Endothelial cell of umbilical vein (primary cell): ENCODE measurements around the gene SIGMAR1. TPM values are rescaled to one million over a fixed set of nuclear protein-coding genes. Genes with fewer than 3 reads are reported as not detected.

Experiments
- BruUV-seq: library from RNA; stranded (reverse); fragments of 400-500 nt; replicated peaks from 2 replicates; lab custom pipeline; 2021; lab: Mats Ljungman, UMichigan
- CTCF ChIA-PET: fragments of 300-600, 350-600 bp; sonication (Branson Sonifier 250); formaldehyde crosslinking; loops from one replicate; lab custom pipeline; 2021; ENCODE audit warnings: antibody characterized with exemption, inconsistent platforms; lab: Charles Lee
- POLR2A ChIA-PET: fragments of 300-600, 350-600 bp; sonication (Branson Sonifier 250); formaldehyde crosslinking; loops from one replicate; lab custom pipeline; 2021; ENCODE audit warnings: antibody characterized with exemption, inconsistent platforms; lab: Charles Lee
- DNase-seq: peaks from one replicate; pipeline ENCODE4 v3.0.0-alpha.2; 2011; ENCODE audit warnings: low read depth, low spot score
- FAIRE-seq: peaks from 2 replicates; lab custom pipeline; 2011; peaks lifted over from hg19 to GRCh38; lab: Jason Lieb, UNC
- H2AFZ ChIP-seq: 2 replicates; pipeline ENCODE4 v1.6.0; 2012; ENCODE audit warnings: low read depth, low read length, control low read depth, inconsistent platforms
- H3K27ac ChIP-seq: 2 replicates; pipeline ENCODE4 v1.5.1; 2011; ENCODE audit warnings: low read depth, mild to moderate bottlenecking, control low read depth, low read length, moderate library complexity; ENCODE audit not compliant: insufficient read depth
- H3K27me3 ChIP-seq, 2 experiments: 2 replicates each; pipeline versions ENCODE4 v1.6.0 to v1.6.1; 2011; ENCODE audit warnings: low read length in 2 of 2, mixed read lengths in 1 of 2; ENCODE audit not compliant: control insufficient read depth in 2 of 2, insufficient read depth in 2 of 2
- H3K36me3 ChIP-seq, 2 experiments: 2 replicates in 1 of 2; 3 replicates in 1 of 2; pipeline ENCODE4 v1.5.1; 2011; ENCODE audit warnings: low read length in 2 of 2, mild to moderate bottlenecking in 1 of 2, moderate library complexity in 1 of 2; ENCODE audit not compliant: control insufficient read depth in 2 of 2, insufficient read depth in 2 of 2; ENCODE audit errors: extremely low read depth in 1 of 2
- H3K4me1 ChIP-seq: 3 replicates; pipeline ENCODE4 v1.5.1; 2011; ENCODE audit warnings: mild to moderate bottlenecking, low read length; ENCODE audit not compliant: control insufficient read depth, insufficient read depth; ENCODE audit errors: extremely low read depth
- H3K4me2 ChIP-seq: 2 replicates; pipeline ENCODE4 v1.6.1; 2011; ENCODE audit warnings: low read length, control low read depth, mixed read lengths; ENCODE audit not compliant: insufficient read depth
- H3K4me3 ChIP-seq, 3 experiments: fragments of 200-600 bp in 1 of 3; sonication (generic), shearing (Covaris generic) in 1 of 3; replicated peaks in 1 of 3; 2 replicates each; pipeline ENCODE4 v1.5.1; 2011 to 2016; ENCODE audit warnings: control low read depth in 3 of 3, low read length in 3 of 3, mild to moderate bottlenecking in 2 of 3, inconsistent platforms in 1 of 3, low read depth in 1 of 3, moderate library complexity in 1 of 3; ENCODE audit not compliant: insufficient read depth in 1 of 3
- H3K79me2 ChIP-seq: 2 replicates; pipeline ENCODE4 v1.6.0; 2012; ENCODE audit warnings: low read length, inconsistent platforms; ENCODE audit not compliant: control insufficient read depth, insufficient read depth
- H3K9ac ChIP-seq: replicated peaks from 2 replicates; pipeline ENCODE3; 2011; ENCODE audit warnings: low read length, control low read depth; ENCODE audit not compliant: insufficient read depth; ENCODE audit errors: extremely low read depth
- H3K9me1 ChIP-seq: replicated peaks from 3 replicates; pipeline ENCODE4 v1.6.0; 2011; ENCODE audit warnings: mild to moderate bottlenecking, low read length; ENCODE audit not compliant: control insufficient read depth, insufficient read depth; ENCODE audit errors: extremely low read depth
- H3K9me3 ChIP-seq: replicated peaks from 2 replicates; pipeline ENCODE4 v1.5.1; 2012; ENCODE audit warnings: low read length, inconsistent platforms; ENCODE audit not compliant: control insufficient read depth, insufficient read depth
- H4K20me1 ChIP-seq: replicated peaks from 2 replicates; pipeline ENCODE3; 2011; ENCODE audit warnings: mild to moderate bottlenecking, low read length; ENCODE audit not compliant: control insufficient read depth, insufficient read depth; ENCODE audit errors: extremely low read depth
- EZH2 ChIP-seq: IDR thresholded peaks from 2 replicates; pipeline ENCODE4 v1.6.1; 2012; ENCODE audit warnings: borderline replicate concordance, low read depth, mild to moderate bottlenecking, moderate library complexity, low read length, inconsistent platforms; ENCODE audit not compliant: severe bottlenecking
- FOS ChIP-seq: IDR thresholded peaks from 2 replicates; pipeline ENCODE4 v1.6.1; 2011; ENCODE audit warnings: mild to moderate bottlenecking, low read length, moderate library complexity, borderline replicate concordance; ENCODE audit not compliant: insufficient read depth
- GATA2 ChIP-seq: IDR thresholded peaks from 2 replicates; pipeline ENCODE4 v1.7.0; 2011; ENCODE audit warnings: low read depth, mild to moderate bottlenecking, moderate library complexity, mixed read lengths, low read length; ENCODE audit not compliant: insufficient read length, insufficient read depth
- JUN ChIP-seq: IDR thresholded peaks from 2 replicates; pipeline ENCODE4 v1.6.1; 2011; ENCODE audit warnings: borderline replicate concordance, low read depth; ENCODE audit not compliant: insufficient read length, insufficient read depth
- MYC ChIP-seq: IDR thresholded peaks from one replicate; pipeline ENCODE4 v1.6.1; 2011; ENCODE audit warnings: mild to moderate bottlenecking, low read depth, low read length
- POLR2A ChIP-seq: IDR thresholded peaks from 2 replicates; pipeline ENCODE4 v1.6.1; 2012; ENCODE audit warnings: low read depth, mild to moderate bottlenecking, control low read depth, low read length
- POLR2AphosphoS5 ChIP-seq: IDR thresholded peaks from 2 replicates; pipeline ENCODE4 v1.6.1; 2012; ENCODE audit warnings: low read depth, mild to moderate bottlenecking, control low read depth, low read length, moderate library complexity; ENCODE audit not compliant: insufficient read depth
- dilution Hi-C: fragments of 300-500 bp; cut with MboI; formaldehyde crosslinking; loops from one replicate; pipeline ENCODE4 v1.15.0; 2019; ENCODE audit warnings: low sequenced_read_pairs; ENCODE audit not compliant: extremely low pct_ligation_motif_present
- intact Hi-C: fragments of 100-400 bp; cut with micrococcal nuclease; formaldehyde crosslinking; loops from one replicate; pipeline ENCODE4 v1.10.0; 2022
- polyA plus RNA-seq, 4 experiments: library from polyadenylated mRNA; depleted of rRNA in 3 of 4; stranded (reverse) in 3 of 4; unstranded in 1 of 4; fragments of >200 nt; gene quantifications; 2 replicates each; pipeline versions ENCODE4 v1.2.1 to v1.2.3, GENCODE V29; 2011 to 2012; ENCODE audit warnings: missing spikeins in 1 of 4
- total RNA-seq: library from RNA; stranded (reverse); gene quantifications from 2 replicates; pipeline ENCODE4 v1.2.3, GENCODE V29; 2021
- TF ChIP-seq, protein P1 (sequence below), 2 donors: IDR thresholded peaks; 1 replicate in 1 of 2; 2 replicates in 1 of 2; pipeline ENCODE4 v1.5.1; 2011; ENCODE audit warnings: low read length in 2 of 2, mild to moderate bottlenecking in 2 of 2, moderate library complexity in 2 of 2, control low read depth in 1 of 2, inconsistent platforms in 1 of 2, low read depth in 1 of 2; ENCODE audit not compliant: insufficient read depth in 1 of 2; ENCODE audit errors: extremely low read depth in 1 of 2
- TF ChIP-seq, protein P2 (sequence below): IDR thresholded peaks from 2 replicates; pipeline ENCODE4 v1.6.1; 2011; ENCODE audit not compliant: insufficient read depth, insufficient read length

Gene SIGMAR1
- total and polyA plus RNA-seq, 2 donors (not counting 3 experiments of a cell fraction or from before 2014, with no cell fraction given), result 78.4 to 81.2 TPM

DNA sequence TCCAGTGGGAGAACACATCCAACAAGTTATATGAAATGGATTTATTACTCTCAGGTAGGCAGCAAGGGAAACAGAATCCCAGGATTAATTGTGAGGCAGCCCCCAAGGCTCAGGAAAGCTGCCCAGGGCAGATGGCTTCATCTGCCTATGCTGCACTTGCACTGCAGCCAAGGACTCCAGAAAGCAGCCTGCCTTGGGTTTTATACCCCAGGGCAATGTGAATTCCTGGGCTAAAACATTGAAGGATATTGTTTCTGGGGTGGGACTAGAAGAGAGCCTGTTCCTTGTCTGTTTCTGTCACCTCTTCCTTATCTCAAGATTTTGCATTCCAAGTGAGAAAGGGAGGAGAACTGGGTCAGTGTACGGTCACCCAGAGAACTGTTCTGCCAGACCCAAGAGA is 33.7 kb upstream of the SIGMAR1 start:
- ChIA-PET POLR2A (no interaction called here), CTCF (interaction anchor here (1.4 kb wide), 1 partner anchor 31 kb away, joined by 9 read pairs; no protein-coding TSS in a partner anchor)
- intact Hi-C loops, result loop anchor here (10.0 kb wide), 1 partner anchor 313 kb away; the partner anchor contains the start of gene DNAJB5
- DNase-seq (no peak), FAIRE-seq (no peak)
- Histone ChIP-seq H3K27me3 (no peaks in the 10 kb centered on the region), H3K4me2 (no peak overlapping the region), H3K27ac (no peak overlapping the region), H3K9me3 (no peaks in the 10 kb centered on the region), H3K9ac (no peak overlapping the region), H3K9me1 (no peaks in the 10 kb centered on the region), H3K36me3 (no peaks in the 10 kb centered on the region), H3K4me3 (no peak overlapping the region), H3K79me2 (no peaks in the 10 kb centered on the region), H3K4me1 (no peaks in the 10 kb centered on the region), H2AFZ (no peak overlapping the region), H4K20me1 (no peaks in the 10 kb centered on the region)
- no TSS peak for BruUV-seq
- dilution Hi-C loops, result no loop called here
- TF ChIP-seq POLR2A (no peak), POLR2AphosphoS5 (no peak), MYC (no peak), GATA2 (no peak), JUN (no peak), FOS (no peak), EZH2 (no peak)
- TF ChIP-seq, protein P1, sequence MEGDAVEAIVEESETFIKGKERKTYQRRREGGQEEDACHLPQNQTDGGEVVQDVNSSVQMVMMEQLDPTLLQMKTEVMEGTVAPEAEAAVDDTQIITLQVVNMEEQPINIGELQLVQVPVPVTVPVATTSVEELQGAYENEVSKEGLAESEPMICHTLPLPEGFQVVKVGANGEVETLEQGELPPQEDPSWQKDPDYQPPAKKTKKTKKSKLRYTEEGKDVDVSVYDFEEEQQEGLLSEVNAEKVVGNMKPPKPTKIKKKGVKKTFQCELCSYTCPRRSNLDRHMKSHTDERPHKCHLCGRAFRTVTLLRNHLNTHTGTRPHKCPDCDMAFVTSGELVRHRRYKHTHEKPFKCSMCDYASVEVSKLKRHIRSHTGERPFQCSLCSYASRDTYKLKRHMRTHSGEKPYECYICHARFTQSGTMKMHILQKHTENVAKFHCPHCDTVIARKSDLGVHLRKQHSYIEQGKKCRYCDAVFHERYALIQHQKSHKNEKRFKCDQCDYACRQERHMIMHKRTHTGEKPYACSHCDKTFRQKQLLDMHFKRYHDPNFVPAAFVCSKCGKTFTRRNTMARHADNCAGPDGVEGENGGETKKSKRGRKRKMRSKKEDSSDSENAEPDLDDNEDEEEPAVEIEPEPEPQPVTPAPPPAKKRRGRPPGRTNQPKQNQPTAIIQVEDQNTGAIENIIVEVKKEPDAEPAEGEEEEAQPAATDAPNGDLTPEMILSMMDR (IDR thresholded peaks at IDR 0.05; ENCODE audit: extremely low read depth in 1 of 2, insufficient read depth in 1 of 2, low read depth in 1 of 2, low read length in 2 of 2), result no peak
- TF ChIP-seq, protein P2, sequence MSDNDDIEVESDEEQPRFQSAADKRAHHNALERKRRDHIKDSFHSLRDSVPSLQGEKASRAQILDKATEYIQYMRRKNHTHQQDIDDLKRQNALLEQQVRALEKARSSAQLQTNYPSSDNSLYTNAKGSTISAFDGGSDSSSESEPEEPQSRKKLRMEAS, result no peak
